ENCODE measurements around the gene COL6A1. TPM values are rescaled to one million over a fixed set of nuclear protein-coding genes. Genes with fewer than 3 reads are reported as not detected.

The COL6A1 gene
- total RNA-seq, 2 donors from 2014 or later = 3.2 to 4.6 TPM

- Mint-ChIP-seq H3K27me3 (no peaks in the 10 kb centered on the region), H3K36me3 (ENCODE audit: low read depth) (no peaks in the 10 kb centered on the region), H3K27ac (no peak overlapping the region), H3K4me1 (no peaks in the 10 kb centered on the region), H3K4me3 (no peak overlapping the region)
- no peak for ATAC-seq
- no peaks in the 10 kb centered on the region for H3K9me3 ChIP-seq (ENCODE audit: control insufficient read depth, low read length, poor library complexity, severe bottlenecking)
- DNase-seq = peak in 2 of 3 donors; percentile 1 to 7
These were observed 11.9 kb downstream of the COL6A1 start for GRCh38 chr21:45993210-45994085.

GRCh38 chr21:45994086-45994661 lies 12.6 kb downstream of the COL6A1 start:
- Mint-ChIP-seq H3K4me1 (no peaks in the 10 kb centered on the region), H3K36me3 (ENCODE audit: low read depth) (no peaks in the 10 kb centered on the region), H3K27ac (no peak overlapping the region), H3K27me3 (no peaks in the 10 kb centered on the region), H3K4me3 (no peak overlapping the region)
- DNase-seq (peak in 1 of 3 donors; percentile 6), ATAC-seq (no peak)
- no peaks in the 10 kb centered on the region for H3K9me3 ChIP-seq (ENCODE audit: control insufficient read depth, low read length, poor library complexity, severe bottlenecking)

GRCh38 chr21:45994759-45995685 lies 13.5 kb downstream of the COL6A1 start:
- Mint-ChIP-seq H3K27ac (no peak overlapping the region), H3K36me3 (ENCODE audit: low read depth) (no peaks in the 10 kb centered on the region), H3K4me3 (no peak overlapping the region), H3K4me1 (no peaks in the 10 kb centered on the region), H3K27me3 (no peaks in the 10 kb centered on the region)
- no peaks in the 10 kb centered on the region for H3K9me3 ChIP-seq (ENCODE audit: control insufficient read depth, low read length, poor library complexity, severe bottlenecking)
- ATAC-seq (no peak), DNase-seq (peak in 1 of 3 donors; percentile 10)

GRCh38 chr21:45995686-45996179 lies 14.2 kb downstream of the COL6A1 start:
- H3K27ac Mint-ChIP-seq = no peak overlapping the region
- H3K4me1 Mint-ChIP-seq = no peaks in the 10 kb centered on the region
- H3K4me3 Mint-ChIP-seq = no peak overlapping the region
- H3K27me3 Mint-ChIP-seq = no peaks in the 10 kb centered on the region
- DNase-seq = peak in 2 of 3 donors; percentile 4 to 5
- no peaks in the 10 kb centered on the region for H3K36me3 Mint-ChIP-seq (ENCODE audit: low read depth)
- no peak for ATAC-seq
- H3K9me3 ChIP-seq (ENCODE audit: control insufficient read depth, low read length, poor library complexity, severe bottlenecking) = no peaks in the 10 kb centered on the region

- Mint-ChIP-seq H3K27ac (no peak overlapping the region), H3K4me1 (no peaks in the 10 kb centered on the region), H3K4me3 (no peak overlapping the region), H3K27me3 (no peaks in the 10 kb centered on the region), H3K36me3 (ENCODE audit: low read depth) (no peaks in the 10 kb centered on the region)
- H3K9me3 ChIP-seq (ENCODE audit: control insufficient read depth, low read length, poor library complexity, severe bottlenecking) = no peaks in the 10 kb centered on the region
- peak in 2 of 3 donors; percentile 6 to 7 for DNase-seq
- no peak for ATAC-seq
These were observed 15.0 kb downstream of the COL6A1 start for GRCh38 chr21:45996311-45997204.

- ATAC-seq (no peak), DNase-seq (peak in 1 of 3 donors; percentile 5)
- Mint-ChIP-seq H3K4me1 (no peaks in the 10 kb centered on the region), H3K36me3 (ENCODE audit: low read depth) (no peaks in the 10 kb centered on the region), H3K4me3 (no peak overlapping the region), H3K27me3 (no peaks in the 10 kb centered on the region), H3K27ac (no peak overlapping the region)
- H3K9me3 ChIP-seq (ENCODE audit: control insufficient read depth, low read length, poor library complexity, severe bottlenecking) = no peaks in the 10 kb centered on the region
These were observed 15.6 kb downstream of the COL6A1 start for GRCh38 chr21:45997205-45997494.

GRCh38 chr21:45997495-45998275 lies 16.1 kb downstream of the COL6A1 start:
- ATAC-seq = no peak
- no peaks in the 10 kb centered on the region for H3K4me1 Mint-ChIP-seq

GRCh38 chr21:45998276-45998701 lies 16.7 kb downstream of the COL6A1 start:
- no peak overlapping the region for H3K27ac Mint-ChIP-seq
- H3K36me3 Mint-ChIP-seq (ENCODE audit: low read depth) = no peaks in the 10 kb centered on the region
- no peaks in the 10 kb centered on the region for H3K9me3 ChIP-seq (ENCODE audit: control insufficient read depth, low read length, poor library complexity, severe bottlenecking)
- DNase-seq = no peak
- H3K27me3 Mint-ChIP-seq = no peaks in the 10 kb centered on the region
- no peak overlapping the region for H3K4me3 Mint-ChIP-seq
- no peak for ATAC-seq
- H3K4me1 Mint-ChIP-seq = no peaks in the 10 kb centered on the region

More at GRCh38 chr21:45997495-45998275, 16.1 kb downstream of the COL6A1 start:
- peak in 2 of 3 donors; percentile 6 to 7 for DNase-seq
- no peaks in the 10 kb centered on the region for H3K27me3 Mint-ChIP-seq
- no peak overlapping the region for H3K4me3 Mint-ChIP-seq
- H3K9me3 ChIP-seq (ENCODE audit: control insufficient read depth, low read length, poor library complexity, severe bottlenecking) = no peaks in the 10 kb centered on the region
- H3K36me3 Mint-ChIP-seq (ENCODE audit: low read depth) = no peaks in the 10 kb centered on the region
- no peak overlapping the region for H3K27ac Mint-ChIP-seq

GRCh38 chr21:45998871-45999580 lies 17.5 kb downstream of the COL6A1 start:
- Mint-ChIP-seq H3K27ac (no peak overlapping the region), H3K27me3 (no peaks in the 10 kb centered on the region), H3K4me1 (no peaks in the 10 kb centered on the region), H3K36me3 (ENCODE audit: low read depth) (no peaks in the 10 kb centered on the region), H3K4me3 (no peak overlapping the region)
- no peak for DNase-seq
- ATAC-seq = no peak
- H3K9me3 ChIP-seq (ENCODE audit: control insufficient read depth, low read length, poor library complexity, severe bottlenecking) = no peaks in the 10 kb centered on the region

- H3K4me1 Mint-ChIP-seq = no peaks in the 10 kb centered on the region
These were observed 18.1 kb downstream of the COL6A1 start for GRCh38 chr21:45999581-46000181.

GRCh38 chr21:46000182-46000730 lies 18.7 kb downstream of the COL6A1 start:
- Mint-ChIP-seq H3K27me3 (no peaks in the 10 kb centered on the region), H3K4me3 (no peak overlapping the region), H3K36me3 (ENCODE audit: low read depth) (no peaks in the 10 kb centered on the region), H3K4me1 (peaks cover 3% of the 10 kb centered on the region), H3K27ac (no peak overlapping the region)
- DNase-seq (no peak), ATAC-seq (no peak)
- no peaks in the 10 kb centered on the region for H3K9me3 ChIP-seq (ENCODE audit: control insufficient read depth, low read length, poor library complexity, severe bottlenecking)

More at GRCh38 chr21:45999581-46000181, 18.1 kb downstream of the COL6A1 start:
- DNase-seq = no peak
- no peaks in the 10 kb centered on the region for H3K27me3 Mint-ChIP-seq
- no peak overlapping the region for H3K27ac Mint-ChIP-seq
- no peaks in the 10 kb centered on the region for H3K9me3 ChIP-seq (ENCODE audit: control insufficient read depth, low read length, poor library complexity, severe bottlenecking)
- H3K36me3 Mint-ChIP-seq (ENCODE audit: low read depth) = no peaks in the 10 kb centered on the region
- H3K4me3 Mint-ChIP-seq = no peak overlapping the region
- no peak for ATAC-seq
